B cell (primary cell): ENCODE data around the gene TIA1.

Source experiments
- CTCF ChIP-seq: fragments of 200-600 bp; IDR thresholded peaks from one replicate; pipeline ENCODE4 v1.8.0; 2022; ENCODE audit warnings: antibody characterized with exemption, mild to moderate bottlenecking
- EZH2 ChIP-seq: IDR thresholded peaks from 2 replicates; pipeline ENCODE4 v1.6.1; 2012; ENCODE audit warnings: borderline replicate concordance, low read depth, mild to moderate bottlenecking, moderate library complexity, low read length; ENCODE audit not compliant: insufficient read depth, poor library complexity, severe bottlenecking

GRCh38 chr2:70211595-70211994, 36.8 kb downstream of the TIA1 start:
- TF ChIP-seq CTCF (no peak), EZH2 (no peak)
